GM12872 (cell line): Measurements from ENCODE around the gene QRFPR.

Source experiments
- CTCF ChIP-seq: IDR thresholded peaks from 3 replicates; pipeline ENCODE4 v1.5.1; 2011; ENCODE audit warnings: low read depth, mild to moderate bottlenecking, low read length, moderate library complexity; ENCODE audit not compliant: insufficient read depth

QRFPR gene

GRCh38 chr4:121283319-121283718 lies 97.5 kb downstream of the QRFPR start:
- no peak for TF ChIP-seq CTCF

- TF ChIP-seq CTCF = no peak
Measured at GRCh38 chr4:121280425-121280824, 100.4 kb downstream of the QRFPR start.

- TF ChIP-seq CTCF = no peak
Measured at GRCh38 chr4:121278811-121279368, 101.9 kb downstream of the QRFPR start.
